Superior temporal gyrus (tissue), 1 donor: Measurements from ENCODE around the gene ST6GALNAC1.

Experiments used
- DNase-seq: peaks from one replicate; pipeline ENCODE4 v3.0.0-alpha.2; 2016; ENCODE audit errors: extremely low spot score

Gene ST6GALNAC1

DNA sequence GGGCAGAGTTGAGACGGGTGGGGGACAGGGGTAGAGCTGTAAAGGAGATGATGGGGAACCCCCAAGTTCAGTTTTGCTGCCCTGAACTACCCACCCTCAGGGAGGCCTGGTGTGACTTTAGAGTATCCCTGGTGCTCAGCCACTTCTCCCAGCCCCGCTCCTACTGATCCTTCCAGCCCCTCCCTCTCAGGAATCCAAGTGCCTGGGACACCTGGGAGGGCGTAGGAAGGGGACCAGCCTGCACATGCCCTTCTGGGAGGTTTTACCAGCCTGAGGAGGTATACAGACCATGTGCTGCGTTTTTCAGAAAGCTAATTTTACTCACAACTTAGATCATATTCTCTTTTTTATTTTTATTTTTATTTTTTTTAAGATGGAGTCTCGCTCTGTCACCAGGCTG is 62.0 kb downstream of the ST6GALNAC1 start:
- DNase-seq = no peak

GRCh38 chr17:76579281-76579680 is 64.3 kb downstream of the ST6GALNAC1 start:
- DNase-seq = no peak

- DNase-seq = no peak
These were observed 65.2 kb downstream of the ST6GALNAC1 start for GRCh38 chr17:76578376-76578775.

DNA sequence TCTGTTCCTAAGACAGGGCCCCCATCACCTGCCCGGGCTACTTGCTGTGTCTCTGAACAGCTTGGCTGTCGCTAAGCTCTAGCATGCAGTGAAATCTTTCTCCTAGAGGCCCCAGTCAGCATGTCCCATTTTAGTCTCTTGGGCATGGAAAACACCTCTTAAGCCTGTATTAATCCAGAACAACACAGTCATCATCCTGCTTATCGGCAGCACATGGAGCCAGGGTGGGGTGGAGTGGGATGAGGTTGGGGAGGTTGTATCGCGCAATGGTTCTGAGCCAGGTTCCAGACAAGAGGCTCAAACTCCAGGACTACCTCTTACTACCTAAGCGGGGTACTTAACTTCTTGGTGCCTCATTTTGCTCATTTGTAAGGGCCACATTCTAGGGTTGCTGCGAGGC is 65.7 kb downstream of the ST6GALNAC1 start:
- DNase-seq = no peak

DNA sequence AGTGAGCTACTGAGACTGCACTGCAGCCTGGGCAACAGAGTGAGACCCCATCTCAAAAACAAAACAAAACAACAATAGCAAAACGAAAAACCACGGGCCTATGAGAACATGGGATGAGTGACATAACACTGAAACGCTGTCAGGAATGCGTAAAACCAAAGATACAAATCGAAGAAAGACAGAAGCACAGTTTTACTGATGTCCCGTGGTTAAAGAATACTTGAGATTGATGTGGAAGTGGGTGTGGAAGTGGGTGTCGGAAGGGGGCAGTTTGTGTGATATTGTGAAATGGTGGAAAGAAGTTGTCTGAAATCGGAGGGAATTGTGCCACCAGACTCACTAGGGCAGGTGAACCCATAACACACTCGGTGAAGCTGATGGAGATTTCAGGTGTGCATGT is 67.4 kb downstream of the ST6GALNAC1 start:
- DNase-seq = no peak

- DNase-seq = no peak
These were observed 68.0 kb downstream of the ST6GALNAC1 start for GRCh38 chr17:76575570-76575969.
